Bronchial epithelial cell (primary cell): ENCODE results near the gene ATP8A1. TPM values are rescaled to one million over a fixed set of nuclear protein-coding genes. Genes with fewer than 3 reads are reported as not detected.
"Not testable (repeated sequence)": the region's sequence is repeated elsewhere in the genome, so short reads cannot be mapped to it uniquely, and the experiment has no call there.

ENCODE experiments used
- DNase-seq: peaks from one replicate; pipeline ENCODE4 v3.0.0-alpha.2; 2010; ENCODE audit warnings: low read depth
- FAIRE-seq: peaks from 2 replicates; lab custom pipeline; 2011; peaks lifted over from hg19 to GRCh38; lab: Jason Lieb, UNC
- H3K27me3 ChIP-seq: 2 replicates; pipeline ENCODE4 v1.5.1; 2011; ENCODE audit warnings: low read length; ENCODE audit not compliant: control insufficient read depth, insufficient read depth
- H3K36me3 ChIP-seq: 2 replicates; pipeline ENCODE4 v1.5.1; 2011; ENCODE audit warnings: low read length; ENCODE audit not compliant: control insufficient read depth, insufficient read depth
- H3K4me3 ChIP-seq: 2 replicates; pipeline ENCODE4 v1.5.1; 2011; ENCODE audit warnings: mild to moderate bottlenecking, low read depth, low read length, control low read depth
- total RNA-seq: library from RNA; depleted of rRNA; stranded (reverse); fragments of >200 nt; gene quantifications from 2 replicates; pipeline ENCODE4 v1.2.1, GENCODE V29; 2014
- TF ChIP-seq, protein P1 (sequence below): IDR thresholded peaks from 2 replicates; pipeline ENCODE4 v1.5.1; 2011; ENCODE audit warnings: mild to moderate bottlenecking, moderate library complexity, low read length, control low read depth, inconsistent platforms; ENCODE audit not compliant: insufficient read depth, severe bottlenecking

ATP8A1 gene
- total RNA-seq, 1 donor from 2014 or later: 2.1 TPM

DNA sequence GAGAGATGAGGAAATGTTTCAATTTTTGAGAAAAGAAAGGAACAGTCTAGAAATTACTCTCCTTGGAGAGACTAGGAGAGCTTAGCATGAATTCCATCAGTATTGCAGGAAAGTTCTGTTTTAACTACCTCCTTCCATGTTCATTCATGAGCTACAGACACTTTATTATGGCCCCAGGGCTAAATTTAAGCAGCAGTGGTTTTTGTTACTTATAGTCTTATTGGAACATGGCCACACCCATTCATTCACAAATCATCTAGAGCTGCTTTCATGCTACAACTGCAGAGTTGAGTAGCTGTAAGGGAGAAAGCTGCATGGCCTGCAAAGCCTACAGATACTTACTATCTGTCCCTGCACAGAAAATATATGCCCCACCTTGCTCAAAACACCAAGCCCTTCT is 178.0 kb downstream of the ATP8A1 start:
- Histone ChIP-seq H3K36me3 (no peaks in the 10 kb centered on the region), H3K4me3 (no peak overlapping the region), H3K27me3 (no peaks in the 10 kb centered on the region)
- DNase-seq: no peak
- TF ChIP-seq, protein P1, sequence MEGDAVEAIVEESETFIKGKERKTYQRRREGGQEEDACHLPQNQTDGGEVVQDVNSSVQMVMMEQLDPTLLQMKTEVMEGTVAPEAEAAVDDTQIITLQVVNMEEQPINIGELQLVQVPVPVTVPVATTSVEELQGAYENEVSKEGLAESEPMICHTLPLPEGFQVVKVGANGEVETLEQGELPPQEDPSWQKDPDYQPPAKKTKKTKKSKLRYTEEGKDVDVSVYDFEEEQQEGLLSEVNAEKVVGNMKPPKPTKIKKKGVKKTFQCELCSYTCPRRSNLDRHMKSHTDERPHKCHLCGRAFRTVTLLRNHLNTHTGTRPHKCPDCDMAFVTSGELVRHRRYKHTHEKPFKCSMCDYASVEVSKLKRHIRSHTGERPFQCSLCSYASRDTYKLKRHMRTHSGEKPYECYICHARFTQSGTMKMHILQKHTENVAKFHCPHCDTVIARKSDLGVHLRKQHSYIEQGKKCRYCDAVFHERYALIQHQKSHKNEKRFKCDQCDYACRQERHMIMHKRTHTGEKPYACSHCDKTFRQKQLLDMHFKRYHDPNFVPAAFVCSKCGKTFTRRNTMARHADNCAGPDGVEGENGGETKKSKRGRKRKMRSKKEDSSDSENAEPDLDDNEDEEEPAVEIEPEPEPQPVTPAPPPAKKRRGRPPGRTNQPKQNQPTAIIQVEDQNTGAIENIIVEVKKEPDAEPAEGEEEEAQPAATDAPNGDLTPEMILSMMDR: no peak
- no peak for FAIRE-seq

DNA sequence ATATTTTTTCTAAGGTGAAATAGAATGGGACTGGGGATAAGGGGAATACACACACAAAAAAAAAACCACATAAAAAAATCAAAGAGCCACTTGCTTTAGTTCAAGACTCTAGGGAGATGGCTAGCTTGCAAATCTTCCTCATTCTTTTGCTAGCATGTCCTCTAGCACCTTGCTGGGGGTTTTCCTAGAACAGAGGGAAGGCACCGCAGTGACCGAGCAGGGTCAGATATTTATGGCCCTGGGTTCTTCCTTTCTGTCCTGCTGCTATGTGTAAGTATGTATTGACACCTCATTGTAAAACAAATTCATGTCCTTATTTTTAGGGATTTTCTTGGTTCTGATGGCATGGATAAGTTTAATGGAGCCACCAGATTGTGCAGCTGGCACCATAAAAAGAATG is 178.4 kb downstream of the ATP8A1 start:
- H3K27me3 ChIP-seq: no peaks in the 10 kb centered on the region

DNA sequence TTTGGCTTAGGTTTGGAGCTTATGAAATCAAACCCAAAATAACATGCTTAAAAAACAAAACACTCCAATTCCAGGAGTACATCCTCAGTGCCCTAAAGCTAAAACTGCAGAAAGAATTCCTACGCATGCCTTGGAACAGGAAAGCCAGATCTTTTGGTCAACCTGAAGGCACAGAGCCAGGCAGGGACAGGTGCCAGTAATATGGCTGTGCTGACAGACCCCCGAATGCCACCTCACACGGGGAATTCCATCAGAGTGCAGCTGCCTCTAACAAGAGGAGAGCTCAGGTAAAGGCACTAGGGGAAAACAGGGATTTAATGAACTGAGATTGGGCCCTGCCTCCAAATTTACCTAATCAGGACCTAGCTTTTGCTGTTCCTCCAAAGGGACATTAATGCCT is 182.5 kb downstream of the ATP8A1 start:
- TF ChIP-seq, protein P1: no peak
- no peak for DNase-seq
- Histone ChIP-seq H3K27me3 (no peaks in the 10 kb centered on the region), H3K4me3 (no peak overlapping the region), H3K36me3 (no peaks in the 10 kb centered on the region)
- FAIRE-seq: peak; percentile 76

More for the DNA sequence above, 178.4 kb downstream of the ATP8A1 start:
- DNase-seq (no peak), FAIRE-seq (no peak)
- TF ChIP-seq, protein P1: no peak
- Histone ChIP-seq H3K4me3 (no peak overlapping the region), H3K36me3 (no peaks in the 10 kb centered on the region)

DNA sequence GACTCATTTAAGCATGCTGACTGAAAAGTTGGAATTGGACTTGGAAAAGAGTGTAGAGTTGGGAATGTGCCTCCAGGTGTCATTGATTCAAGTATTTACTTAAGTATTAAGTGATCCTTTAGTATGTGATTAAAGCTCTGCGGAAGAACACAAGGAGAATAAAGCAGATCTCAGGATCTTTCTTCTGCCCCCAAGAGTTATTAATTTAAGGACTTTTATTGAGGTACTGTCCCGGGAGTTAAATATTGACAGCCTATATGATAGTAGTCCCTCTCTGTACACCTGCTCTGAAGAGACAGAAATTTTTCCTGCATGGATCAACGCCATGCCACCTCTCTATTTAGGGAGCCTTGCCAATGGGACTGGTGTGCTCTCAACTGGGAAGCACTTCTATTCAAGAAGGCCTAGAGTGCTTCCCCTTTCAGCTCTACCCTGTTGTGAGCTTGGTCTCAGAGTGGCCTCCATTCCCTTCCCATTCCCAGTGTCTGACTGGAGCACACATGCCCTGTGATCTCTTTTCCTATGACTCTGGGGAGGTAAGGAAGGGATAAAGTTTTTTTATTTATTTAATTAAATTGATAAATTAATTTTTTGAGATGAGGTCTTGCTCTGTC is 183.7 kb downstream of the ATP8A1 start:
- H3K36me3 ChIP-seq: no peaks in the 10 kb centered on the region
- no peaks in the 10 kb centered on the region for H3K27me3 ChIP-seq
- TF ChIP-seq, protein P1: no peak
- no peak overlapping the region for H3K4me3 ChIP-seq
- FAIRE-seq (no peak), DNase-seq (peak; percentile 21)

DNA sequence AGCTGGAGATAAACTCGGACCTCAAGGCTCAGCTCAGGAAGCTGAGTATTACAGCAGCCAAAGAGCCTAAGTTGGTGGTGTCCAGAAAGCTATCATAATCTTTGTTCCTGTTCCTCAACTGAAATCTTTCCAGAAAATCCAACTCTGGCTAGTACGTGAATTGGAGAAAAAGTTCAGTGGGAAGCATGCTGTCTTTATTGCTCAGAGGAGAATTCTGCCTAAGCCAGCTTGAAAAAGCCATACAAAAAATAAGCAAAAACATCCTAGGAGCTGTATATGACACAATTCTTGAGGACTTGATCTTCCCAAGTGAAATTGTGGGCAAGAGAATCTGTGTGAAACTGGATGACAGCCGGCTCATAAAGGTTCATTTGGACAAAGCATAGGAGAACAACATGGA is 185.0 kb downstream of the ATP8A1 start:
- FAIRE-seq: no peak
- H3K4me3 ChIP-seq: no peak overlapping the region
- TF ChIP-seq, protein P1: no peak
- no peaks in the 10 kb centered on the region for H3K27me3 ChIP-seq
- no peaks in the 10 kb centered on the region for H3K36me3 ChIP-seq
- no peak for DNase-seq

DNA sequence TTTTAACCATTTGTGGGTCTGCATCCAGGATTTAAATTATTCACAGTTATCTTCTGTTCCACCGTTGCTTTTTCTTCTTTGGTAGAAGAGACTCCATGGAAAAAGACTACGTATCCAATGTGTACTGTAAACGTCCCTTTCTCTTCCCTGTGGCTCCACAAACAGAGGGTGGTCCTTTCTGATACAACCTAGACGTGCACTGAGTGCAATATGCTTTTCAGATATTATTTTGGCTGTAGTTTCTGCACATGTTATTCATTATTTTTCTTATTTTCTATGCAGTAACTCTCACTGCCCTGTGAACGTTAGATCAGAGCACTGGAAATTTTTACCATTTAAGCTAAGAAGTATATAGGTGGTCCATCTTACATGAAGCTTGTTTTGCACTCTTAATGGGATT is 186.9 kb downstream of the ATP8A1 start:
- FAIRE-seq (no peak), DNase-seq (no peak)
- TF ChIP-seq, protein P1: no peak
- H3K36me3 ChIP-seq: no peaks in the 10 kb centered on the region
- H3K4me3 ChIP-seq: no peak overlapping the region
- no peaks in the 10 kb centered on the region for H3K27me3 ChIP-seq

DNA sequence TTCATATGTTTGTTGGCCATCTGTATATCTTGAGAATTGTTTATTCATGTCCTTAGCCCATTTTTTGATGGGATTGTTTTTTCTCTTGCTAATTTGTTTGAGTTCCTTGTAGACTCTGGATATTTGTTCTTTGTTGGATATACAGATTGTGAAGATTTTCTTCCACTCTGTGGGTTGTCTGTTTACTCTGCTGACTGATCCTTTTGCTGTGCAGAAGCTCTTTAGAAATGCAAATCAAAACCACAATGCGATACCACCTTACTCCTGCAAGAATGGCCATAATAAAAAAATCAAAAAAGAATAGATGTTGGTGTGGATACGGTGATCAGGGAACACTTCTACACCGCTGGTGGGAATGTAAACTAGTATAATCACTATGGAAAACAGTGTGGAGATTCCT is 189.1 kb downstream of the ATP8A1 start:
- DNase-seq, H3K4me3 ChIP-seq, H3K36me3 ChIP-seq, FAIRE-seq, H3K27me3 ChIP-seq: not testable (repeated sequence)
